ENCODE results near the gene DLL3.

Gene DLL3

GRCh38 chr19:39496063-39496462, 2.7 kb upstream of the DLL3 start:
- TF ChIP-seq ZNF510 (tag by site-specific recombination; IDR thresholded peaks at IDR 0.05; ENCODE audit: insufficient replicate concordance) (no peak), ZSCAN30 (tag by site-specific recombination; IDR thresholded peaks at IDR 0.05) (no peak), ZNF16 (tag by site-specific recombination; IDR thresholded peaks at IDR 0.05; ENCODE audit: low read depth) (0 out of 2 replicates have a peak, but pooled peaks have one; percentile 28), ELK4 (IDR thresholded peaks at IDR 0.05; ENCODE audit: borderline replicate concordance, low read depth, low read length) (no peak), ZNF121 (tag by site-specific recombination; IDR thresholded peaks at IDR 0.05) (peak; percentile 82), ZNF843 (tag by site-specific recombination; IDR thresholded peaks at IDR 0.05) (no peak)
- Histone ChIP-seq H3K36me3 (ENCODE audit: control insufficient read depth in 2 of 2, insufficient read depth in 1 of 2, low read length in 2 of 2) (peaks cover 11 to 19% of the 10 kb centered on the region in 2 experiments), H3K27ac (ENCODE audit: extremely low read depth, low read depth, low read length) (no peak overlapping the region), H3K4me3 (ENCODE audit: low read depth, low read length) (no peak overlapping the region), H3K9me3 (ENCODE audit: control insufficient read depth, insufficient read depth, low read depth, low read length) (no peaks in the 10 kb centered on the region), H3K4me1 (ENCODE audit: control insufficient read depth, insufficient read depth, low read length) (peaks cover 16% of the 10 kb centered on the region)
- ChIA-PET POLR2A (interaction anchor here (1.1 to 3.5 kb wide), 3 partner anchors 11 to 60 kb away, joined by 5 to 11 read pairs (median 7); partner anchors contain the start of genes RPS16 and TIMM50), CTCF (interaction anchor here (0.6 to 4.2 kb wide), 13 partner anchors 15 to 596 kb away, joined by 3 to 20 read pairs (median 3); partner anchors contain the start of genes EID2, EID2B, NFKBIB and RPS16)

DNA sequence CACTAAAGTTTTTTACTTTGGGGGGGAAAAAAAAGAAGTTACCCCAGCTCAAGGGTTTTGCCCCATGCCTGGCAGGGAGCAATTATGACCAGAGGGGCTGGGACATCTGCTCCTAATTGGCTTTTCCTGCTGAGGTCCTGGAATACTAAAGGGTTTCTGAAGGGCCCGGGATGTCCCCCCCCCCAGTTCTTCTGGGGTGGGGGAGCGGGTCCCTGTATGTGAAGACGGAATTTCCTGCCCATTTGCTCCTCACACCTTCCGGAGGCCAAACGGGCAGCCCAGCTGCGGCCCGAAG, 1.1 kb upstream of the DLL3 start:
- Histone ChIP-seq H3K4me1 (ENCODE audit: control insufficient read depth, insufficient read depth, low read length) (peaks cover 16% of the 10 kb centered on the region), H3K36me3 (ENCODE audit: control insufficient read depth in 2 of 2, insufficient read depth in 1 of 2, low read length in 2 of 2) (peaks cover 0 to 3% of the 10 kb centered on the region in 2 experiments; a peak in 1 of 3 replicates), H3K9me3 (ENCODE audit: control insufficient read depth, insufficient read depth, low read depth, low read length) (no peaks in the 10 kb centered on the region), H3K4me3 (ENCODE audit: low read depth, low read length) (no peak overlapping the region), H3K27ac (ENCODE audit: extremely low read depth, low read depth, low read length) (peak overlapping the region; percentile 2; the same call in 1 of the 2 replicates)
- CTCF ChIA-PET = interaction anchor here (0.5 to 4.9 kb wide), 25 partner anchors 11 to 570 kb away, joined by 3 to 59 read pairs (median 5); partner anchors contain the start of genes EID2, EID2B, RPS16 and TIMM50
- no peak for TF ChIP-seq ZFP41 (tag by site-specific recombination; IDR thresholded peaks at IDR 0.05; ENCODE audit: borderline replicate concordance)
- 0 out of 2 replicates have a peak, but pooled peaks have one; percentile 46 for TF ChIP-seq KLF10 (tag by site-specific recombination; IDR thresholded peaks at IDR 0.05)
- TF ChIP-seq, protein P1, sequence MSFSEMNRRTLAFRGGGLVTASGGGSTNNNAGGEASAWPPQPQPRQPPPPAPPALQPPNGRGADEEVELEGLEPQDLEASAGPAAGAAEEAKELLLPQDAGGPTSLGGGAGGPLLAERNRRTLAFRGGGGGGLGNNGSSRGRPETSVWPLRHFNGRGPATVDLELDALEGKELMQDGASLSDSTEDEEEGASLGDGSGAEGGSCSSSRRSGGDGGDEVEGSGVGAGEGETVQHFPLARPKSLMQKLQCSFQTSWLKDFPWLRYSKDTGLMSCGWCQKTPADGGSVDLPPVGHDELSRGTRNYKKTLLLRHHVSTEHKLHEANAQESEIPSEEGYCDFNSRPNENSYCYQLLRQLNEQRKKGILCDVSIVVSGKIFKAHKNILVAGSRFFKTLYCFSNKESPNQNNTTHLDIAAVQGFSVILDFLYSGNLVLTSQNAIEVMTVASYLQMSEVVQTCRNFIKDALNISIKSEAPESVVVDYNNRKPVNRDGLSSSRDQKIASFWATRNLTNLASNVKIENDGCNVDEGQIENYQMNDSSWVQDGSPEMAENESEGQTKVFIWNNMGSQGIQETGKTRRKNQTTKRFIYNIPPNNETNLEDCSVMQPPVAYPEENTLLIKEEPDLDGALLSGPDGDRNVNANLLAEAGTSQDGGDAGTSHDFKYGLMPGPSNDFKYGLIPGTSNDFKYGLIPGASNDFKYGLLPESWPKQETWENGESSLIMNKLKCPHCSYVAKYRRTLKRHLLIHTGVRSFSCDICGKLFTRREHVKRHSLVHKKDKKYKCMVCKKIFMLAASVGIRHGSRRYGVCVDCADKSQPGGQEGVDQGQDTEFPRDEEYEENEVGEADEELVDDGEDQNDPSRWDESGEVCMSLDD (tag by site-specific recombination; IDR thresholded peaks at IDR 0.05) = 0 out of 2 replicates have a peak, but pooled peaks have one; percentile 59
- 0 out of 2 replicates have a peak, but pooled peaks have one; percentile 12 for TF ChIP-seq ZNF596 (tag by site-specific recombination; IDR thresholded peaks at IDR 0.05)
- peak; percentile 36 for TF ChIP-seq ZBTB8A (tag by site-specific recombination; IDR thresholded peaks at IDR 0.05)
- TF ChIP-seq IKZF3 (tag by site-specific recombination; IDR thresholded peaks at IDR 0.05) = peak; percentile 87
- no peak for TF ChIP-seq ZNF624 (tag by site-specific recombination; IDR thresholded peaks at IDR 0.05)
- TF ChIP-seq, protein P2, sequence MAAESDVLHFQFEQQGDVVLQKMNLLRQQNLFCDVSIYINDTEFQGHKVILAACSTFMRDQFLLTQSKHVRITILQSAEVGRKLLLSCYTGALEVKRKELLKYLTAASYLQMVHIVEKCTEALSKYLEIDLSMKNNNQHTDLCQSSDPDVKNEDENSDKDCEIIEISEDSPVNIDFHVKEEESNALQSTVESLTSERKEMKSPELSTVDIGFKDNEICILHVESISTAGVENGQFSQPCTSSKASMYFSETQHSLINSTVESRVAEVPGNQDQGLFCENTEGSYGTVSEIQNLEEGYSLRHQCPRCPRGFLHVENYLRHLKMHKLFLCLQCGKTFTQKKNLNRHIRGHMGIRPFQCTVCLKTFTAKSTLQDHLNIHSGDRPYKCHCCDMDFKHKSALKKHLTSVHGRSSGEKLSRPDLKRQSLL (tag by site-specific recombination; IDR thresholded peaks at IDR 0.05) = 0 out of 2 replicates have a peak, but pooled peaks have one; percentile 27
- TF ChIP-seq, protein P3, sequence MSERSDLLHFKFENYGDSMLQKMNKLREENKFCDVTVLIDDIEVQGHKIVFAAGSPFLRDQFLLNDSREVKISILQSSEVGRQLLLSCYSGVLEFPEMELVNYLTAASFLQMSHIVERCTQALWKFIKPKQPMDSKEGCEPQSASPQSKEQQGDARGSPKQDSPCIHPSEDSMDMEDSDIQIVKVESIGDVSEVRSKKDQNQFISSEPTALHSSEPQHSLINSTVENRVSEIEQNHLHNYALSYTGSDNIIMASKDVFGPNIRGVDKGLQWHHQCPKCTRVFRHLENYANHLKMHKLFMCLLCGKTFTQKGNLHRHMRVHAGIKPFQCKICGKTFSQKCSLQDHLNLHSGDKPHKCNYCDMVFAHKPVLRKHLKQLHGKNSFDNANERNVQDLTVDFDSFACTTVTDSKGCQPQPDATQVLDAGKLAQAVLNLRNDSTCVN (tag by site-specific recombination; optimal IDR thresholded peaks at IDR 0.05) = no peak
- TF ChIP-seq, protein P4, sequence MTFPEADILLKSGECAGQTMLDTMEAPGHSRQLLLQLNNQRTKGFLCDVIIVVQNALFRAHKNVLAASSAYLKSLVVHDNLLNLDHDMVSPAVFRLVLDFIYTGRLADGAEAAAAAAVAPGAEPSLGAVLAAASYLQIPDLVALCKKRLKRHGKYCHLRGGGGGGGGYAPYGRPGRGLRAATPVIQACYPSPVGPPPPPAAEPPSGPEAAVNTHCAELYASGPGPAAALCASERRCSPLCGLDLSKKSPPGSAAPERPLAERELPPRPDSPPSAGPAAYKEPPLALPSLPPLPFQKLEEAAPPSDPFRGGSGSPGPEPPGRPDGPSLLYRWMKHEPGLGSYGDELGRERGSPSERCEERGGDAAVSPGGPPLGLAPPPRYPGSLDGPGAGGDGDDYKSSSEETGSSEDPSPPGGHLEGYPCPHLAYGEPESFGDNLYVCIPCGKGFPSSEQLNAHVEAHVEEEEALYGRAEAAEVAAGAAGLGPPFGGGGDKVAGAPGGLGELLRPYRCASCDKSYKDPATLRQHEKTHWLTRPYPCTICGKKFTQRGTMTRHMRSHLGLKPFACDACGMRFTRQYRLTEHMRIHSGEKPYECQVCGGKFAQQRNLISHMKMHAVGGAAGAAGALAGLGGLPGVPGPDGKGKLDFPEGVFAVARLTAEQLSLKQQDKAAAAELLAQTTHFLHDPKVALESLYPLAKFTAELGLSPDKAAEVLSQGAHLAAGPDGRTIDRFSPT (tag by site-specific recombination; IDR thresholded peaks at IDR 0.05) = peak; percentile 77; the same call in 1 of the 2 replicates
- no peak for TF ChIP-seq ZNF48 (tag by site-specific recombination; IDR thresholded peaks at IDR 0.05)
- no peak for TF ChIP-seq ZNF768 (tag by site-specific recombination; IDR thresholded peaks at IDR 0.05)
- no peak for TF ChIP-seq ZNF324 (tag by site-specific recombination; IDR thresholded peaks at IDR 0.05)
- TF ChIP-seq ZNF837 (tag by site-specific recombination; IDR thresholded peaks at IDR 0.05) = no peak
- TF ChIP-seq ZNF10 (tag by site-specific recombination; IDR thresholded peaks at IDR 0.05) = 0 out of 2 replicates have a peak, but pooled peaks have one; percentile 21
- TF ChIP-seq ZNF660 (tag by site-specific recombination; IDR thresholded peaks at IDR 0.05) = peak; percentile 81; the same call in 1 of the 2 replicates
- no peak for TF ChIP-seq ZNF274 (IDR thresholded peaks at IDR 0.05; ENCODE audit: low read length)
- no peak for TF ChIP-seq ZNF274 (tag by site-specific recombination; IDR thresholded peaks at IDR 0.05; ENCODE audit: borderline replicate concordance)
- TF ChIP-seq, protein P5, sequence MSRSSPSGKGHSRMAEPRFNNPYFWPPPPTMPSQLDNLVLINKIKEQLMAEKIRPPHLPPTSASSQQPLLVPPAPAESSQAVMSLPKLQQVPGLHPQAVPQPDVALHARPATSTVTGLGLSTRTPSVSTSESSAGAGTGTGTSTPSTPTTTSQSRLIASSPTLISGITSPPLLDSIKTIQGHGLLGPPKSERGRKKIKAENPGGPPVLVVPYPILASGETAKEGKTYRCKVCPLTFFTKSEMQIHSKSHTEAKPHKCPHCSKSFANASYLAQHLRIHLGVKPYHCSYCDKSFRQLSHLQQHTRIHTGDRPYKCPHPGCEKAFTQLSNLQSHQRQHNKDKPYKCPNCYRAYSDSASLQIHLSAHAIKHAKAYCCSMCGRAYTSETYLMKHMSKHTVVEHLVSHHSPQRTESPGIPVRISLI (tag by site-specific recombination; IDR thresholded peaks at IDR 0.05) = 0 out of 2 replicates have a peak, but pooled peaks have one; percentile 42
- POLR2A ChIA-PET = interaction anchor here (0.5 to 3.5 kb wide), 14 partner anchors 10 to 829 kb away, joined by 3 to 29 read pairs (median 5); partner anchors contain the start of genes EID2B, RPS16, SUPT5H and TIMM50
